WI38 (cell line): ENCODE data around the gene PSRC1.

Experiments used
- H3K4me3 ChIP-seq: 2 replicates; pipeline ENCODE4 v1.5.1; 2011; ENCODE audit warnings: low read depth, mild to moderate bottlenecking, control low read depth, low read length
- TF ChIP-seq, protein P1 (sequence below): IDR thresholded peaks from 2 replicates; pipeline ENCODE4 v1.5.1; 2012; ENCODE audit warnings: low read depth, mild to moderate bottlenecking, control low read depth, low read length

Gene PSRC1

DNA sequence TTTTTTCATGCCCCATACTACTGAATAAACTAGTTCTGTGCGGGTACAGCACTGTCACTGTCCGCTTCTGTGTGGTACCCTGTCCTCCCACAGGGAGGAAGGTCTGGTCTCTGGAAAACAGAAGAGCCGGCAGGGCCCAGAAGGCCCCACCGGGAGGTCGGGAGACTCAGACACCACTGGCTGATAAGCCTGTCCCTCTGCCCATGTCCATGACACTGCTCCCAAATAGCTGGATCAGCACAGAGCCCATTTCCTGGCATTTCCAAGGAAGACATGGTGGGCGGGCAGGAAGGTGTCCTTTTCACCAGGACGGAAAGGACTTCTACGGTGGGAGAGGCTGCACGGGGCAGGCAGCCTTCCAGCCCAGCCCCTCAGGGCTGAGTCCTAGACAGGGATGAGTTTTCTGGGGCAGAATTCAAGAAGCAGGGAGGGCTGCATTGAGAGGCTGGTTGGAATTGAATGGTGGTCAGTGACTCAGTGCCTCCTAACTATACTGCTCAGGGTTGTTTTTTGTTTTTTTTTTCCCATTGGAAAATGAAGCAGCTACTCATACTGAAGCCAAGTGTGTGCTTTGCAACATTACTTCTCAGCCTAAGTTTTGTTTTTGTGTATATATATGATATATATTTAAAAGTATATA is 7.1 kb downstream of the PSRC1 start:
- TF ChIP-seq, protein P1, sequence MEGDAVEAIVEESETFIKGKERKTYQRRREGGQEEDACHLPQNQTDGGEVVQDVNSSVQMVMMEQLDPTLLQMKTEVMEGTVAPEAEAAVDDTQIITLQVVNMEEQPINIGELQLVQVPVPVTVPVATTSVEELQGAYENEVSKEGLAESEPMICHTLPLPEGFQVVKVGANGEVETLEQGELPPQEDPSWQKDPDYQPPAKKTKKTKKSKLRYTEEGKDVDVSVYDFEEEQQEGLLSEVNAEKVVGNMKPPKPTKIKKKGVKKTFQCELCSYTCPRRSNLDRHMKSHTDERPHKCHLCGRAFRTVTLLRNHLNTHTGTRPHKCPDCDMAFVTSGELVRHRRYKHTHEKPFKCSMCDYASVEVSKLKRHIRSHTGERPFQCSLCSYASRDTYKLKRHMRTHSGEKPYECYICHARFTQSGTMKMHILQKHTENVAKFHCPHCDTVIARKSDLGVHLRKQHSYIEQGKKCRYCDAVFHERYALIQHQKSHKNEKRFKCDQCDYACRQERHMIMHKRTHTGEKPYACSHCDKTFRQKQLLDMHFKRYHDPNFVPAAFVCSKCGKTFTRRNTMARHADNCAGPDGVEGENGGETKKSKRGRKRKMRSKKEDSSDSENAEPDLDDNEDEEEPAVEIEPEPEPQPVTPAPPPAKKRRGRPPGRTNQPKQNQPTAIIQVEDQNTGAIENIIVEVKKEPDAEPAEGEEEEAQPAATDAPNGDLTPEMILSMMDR, result no peak
- H3K4me3 ChIP-seq, result no peak overlapping the region

DNA sequence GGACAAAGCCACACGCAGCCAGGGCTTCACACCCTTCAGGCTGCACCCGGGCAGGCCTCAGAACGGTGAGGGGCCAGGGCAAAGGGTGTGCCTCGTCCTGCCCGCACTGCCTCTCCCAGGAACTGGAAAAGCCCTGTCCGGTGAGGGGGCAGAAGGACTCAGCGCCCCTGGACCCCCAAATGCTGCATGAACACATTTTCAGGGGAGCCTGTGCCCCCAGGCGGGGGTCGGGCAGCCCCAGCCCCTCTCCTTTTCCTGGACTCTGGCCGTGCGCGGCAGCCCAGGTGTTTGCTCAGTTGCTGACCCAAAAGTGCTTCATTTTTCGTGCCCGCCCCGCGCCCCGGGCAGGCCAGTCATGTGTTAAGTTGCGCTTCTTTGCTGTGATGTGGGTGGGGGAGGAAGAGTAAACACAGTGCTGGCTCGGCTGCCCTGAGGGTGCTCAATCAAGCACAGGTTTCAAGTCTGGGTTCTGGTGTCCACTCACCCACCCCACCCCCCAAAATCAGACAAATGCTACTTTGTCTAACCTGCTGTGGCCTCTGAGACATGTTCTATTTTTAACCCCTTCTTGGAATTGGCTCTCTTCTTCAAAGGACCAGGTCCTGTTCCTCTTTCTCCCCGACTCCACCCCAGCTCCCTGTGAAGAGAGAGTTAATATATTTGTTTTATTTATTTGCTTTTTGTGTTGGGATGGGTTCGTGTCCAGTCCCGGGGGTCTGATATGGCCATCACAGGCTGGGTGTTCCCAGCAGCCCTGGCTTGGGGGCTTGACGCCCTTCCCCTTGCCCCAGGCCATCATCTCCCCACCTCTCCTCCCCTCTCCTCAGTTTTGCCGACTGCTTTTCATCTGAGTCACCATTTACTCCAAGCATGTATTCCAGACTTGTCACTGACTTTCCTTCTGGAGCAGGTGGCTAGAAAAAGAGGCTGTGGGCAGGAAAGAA is 8.1 kb downstream of the PSRC1 start:
- TF ChIP-seq, protein P1, result no peak
- no peak overlapping the region for H3K4me3 ChIP-seq

DNA sequence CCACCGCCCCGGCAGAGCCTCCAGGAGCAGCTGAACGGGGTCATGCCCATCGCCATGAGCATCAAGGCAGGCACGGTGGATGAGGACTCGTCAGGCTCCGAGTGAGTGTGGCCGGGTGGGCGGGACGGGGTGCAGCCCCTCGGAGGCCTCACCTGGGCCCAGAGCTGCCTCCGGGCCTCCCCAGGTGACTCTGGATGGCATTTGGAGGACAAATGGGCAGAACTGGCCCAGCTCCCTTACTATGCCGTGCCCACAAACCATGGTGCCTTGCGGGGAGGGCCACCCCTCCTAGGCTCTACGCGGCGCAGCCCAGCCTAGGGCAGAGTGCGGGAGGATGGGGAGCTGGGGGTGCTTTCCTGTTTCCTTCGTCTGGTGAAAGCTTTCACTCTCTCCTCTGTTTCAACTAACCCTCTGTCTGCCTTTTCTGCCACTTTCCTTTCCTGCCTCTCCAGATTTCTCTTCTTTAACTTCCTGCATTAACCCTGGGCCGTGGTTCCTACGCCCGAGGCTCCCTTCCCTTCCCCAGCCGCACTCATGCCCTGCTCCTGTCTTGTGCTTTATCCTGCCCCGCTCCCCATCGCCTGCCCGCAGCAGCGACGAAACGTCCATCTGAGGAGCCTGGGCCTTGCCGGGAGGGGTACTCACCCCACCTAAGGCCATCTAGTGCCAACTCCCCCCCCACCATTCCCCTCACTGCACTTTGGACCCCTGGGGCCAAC is 9.2 kb downstream of the PSRC1 start:
- TF ChIP-seq, protein P1, result no peak
- H3K4me3 ChIP-seq, result no peak overlapping the region

DNA sequence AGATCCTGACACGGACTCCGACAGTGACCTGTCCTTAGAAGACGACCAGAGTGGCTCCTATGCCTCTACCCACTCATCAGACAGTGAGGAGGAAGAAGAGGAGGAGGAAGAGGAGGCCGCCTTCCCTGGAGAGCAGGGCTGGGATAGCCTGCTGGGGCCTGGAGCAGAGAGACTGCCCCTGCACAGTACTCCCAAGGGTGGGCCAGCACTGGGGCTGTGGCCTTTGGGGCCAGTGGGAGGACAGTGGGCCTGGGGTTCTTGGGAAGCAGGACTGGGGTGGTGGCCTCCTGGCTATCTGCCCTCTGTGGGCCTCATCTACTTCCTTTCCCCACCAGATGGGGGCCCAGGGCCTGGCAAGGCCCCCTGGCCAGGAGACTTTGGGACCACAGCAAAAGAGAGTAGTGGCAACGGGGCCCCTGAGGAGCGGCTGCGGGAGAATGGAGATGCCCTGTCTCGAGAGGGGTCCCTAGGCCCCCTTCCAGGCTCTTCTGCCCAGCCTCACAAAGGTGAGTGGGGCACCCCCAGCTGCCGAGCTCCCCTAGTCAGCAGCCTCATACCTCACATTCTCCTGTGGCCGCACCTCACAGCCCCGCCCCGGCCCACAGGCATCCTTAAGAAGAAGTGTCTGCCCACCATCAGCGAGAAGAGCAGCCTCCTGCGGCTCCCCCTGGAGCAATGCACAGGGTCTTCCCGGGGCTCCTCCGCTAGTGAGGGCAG is 10.0 kb downstream of the PSRC1 start:
- TF ChIP-seq, protein P1, result no peak

DNA sequence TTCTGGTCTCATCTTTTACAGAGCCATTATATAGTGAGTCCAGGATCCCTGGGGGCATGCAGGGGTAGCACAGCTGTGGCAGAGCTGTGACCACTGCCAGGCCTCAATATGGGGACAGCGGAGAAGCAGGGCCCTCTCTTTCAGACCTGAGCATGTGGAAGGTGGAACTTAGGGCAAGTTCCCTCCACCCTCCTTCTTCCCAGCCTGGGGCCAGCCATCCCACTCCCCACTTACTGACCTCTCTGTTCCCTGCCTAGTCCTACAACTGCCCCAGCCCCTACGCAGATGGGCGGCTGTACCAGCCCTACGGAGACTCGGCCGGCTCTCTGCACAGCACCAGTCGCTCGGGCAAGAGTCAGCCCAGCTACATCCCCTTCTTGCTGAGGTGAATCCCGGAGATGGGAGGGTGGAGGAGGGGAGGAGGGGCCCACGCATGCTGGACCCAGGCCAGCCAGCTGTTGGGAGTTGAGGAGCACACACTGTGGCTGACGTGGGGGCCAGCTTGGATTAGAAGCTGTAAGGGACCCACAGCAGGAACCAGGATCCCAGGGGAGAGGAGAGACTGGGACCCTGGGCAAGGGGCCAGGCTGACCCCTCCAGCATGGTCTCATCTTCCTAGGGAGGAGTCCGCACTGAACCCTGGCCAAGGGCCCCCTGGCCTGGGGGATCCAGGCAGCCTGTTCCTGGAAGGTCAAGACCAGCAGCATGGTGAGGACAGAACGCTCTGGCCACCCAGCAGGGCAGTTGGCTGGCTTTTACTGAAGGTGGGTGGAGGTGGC is 10.7 kb downstream of the PSRC1 start:
- TF ChIP-seq, protein P1, result no peak
- no peak overlapping the region for H3K4me3 ChIP-seq

More for the DNA sequence above, 10.0 kb downstream of the PSRC1 start:
- H3K4me3 ChIP-seq, result no peak overlapping the region

DNA sequence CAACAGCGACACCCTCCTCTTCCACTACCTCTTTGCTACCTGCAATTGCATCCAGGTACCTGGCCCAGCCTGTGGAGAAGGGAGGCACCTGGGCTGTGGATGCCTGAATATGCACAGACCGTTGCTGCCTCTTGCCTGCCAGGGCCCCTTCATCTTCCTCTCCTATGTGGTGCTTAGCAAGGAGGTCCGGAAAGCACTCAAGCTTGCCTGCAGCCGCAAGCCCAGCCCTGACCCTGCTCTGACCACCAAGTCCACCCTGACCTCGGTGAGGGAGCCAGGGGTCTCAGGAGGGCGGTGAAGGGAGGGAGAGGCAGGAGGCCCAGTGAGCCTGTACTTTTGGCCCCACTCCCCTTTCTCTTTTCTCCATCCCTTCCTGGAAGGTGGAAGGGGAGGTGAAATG is 11.5 kb downstream of the PSRC1 start:
- TF ChIP-seq, protein P1, result no peak
- H3K4me3 ChIP-seq, result no peak overlapping the region
